Gastrocnemius medialis (tissue), 4 donors: Measurements from ENCODE around the gene AIG1.

Source experiments
- POLR2A ChIP-seq, 2 donors: fragments of 450-650 bp; IDR thresholded peaks; one replicate each; pipeline ENCODE4 v1.6.1; 2017; ENCODE audit warnings: antibody characterized with exemption in 2 of 2, mild to moderate bottlenecking in 2 of 2, moderate library complexity in 2 of 2
- TF ChIP-seq, protein P1 (sequence below), 5 experiments: fragments of 450-650 bp in 3 of 5; fragments of 200-600 bp in 2 of 5; sonication (generic) in 2 of 5; IDR thresholded peaks in 4 of 5; conservative IDR thresholded peaks in 1 of 5; 1 replicate in 4 of 5; 2 replicates in 1 of 5; pipeline ENCODE4 v1.5.1; 2016 to 2019; ENCODE audit warnings: antibody characterized with exemption in 5 of 5, mild to moderate bottlenecking in 3 of 5, moderate library complexity in 3 of 5

GRCh38 chr6:143126574-143126941 is 65.9 kb downstream of the AIG1 start:
- TF ChIP-seq, protein P1, sequence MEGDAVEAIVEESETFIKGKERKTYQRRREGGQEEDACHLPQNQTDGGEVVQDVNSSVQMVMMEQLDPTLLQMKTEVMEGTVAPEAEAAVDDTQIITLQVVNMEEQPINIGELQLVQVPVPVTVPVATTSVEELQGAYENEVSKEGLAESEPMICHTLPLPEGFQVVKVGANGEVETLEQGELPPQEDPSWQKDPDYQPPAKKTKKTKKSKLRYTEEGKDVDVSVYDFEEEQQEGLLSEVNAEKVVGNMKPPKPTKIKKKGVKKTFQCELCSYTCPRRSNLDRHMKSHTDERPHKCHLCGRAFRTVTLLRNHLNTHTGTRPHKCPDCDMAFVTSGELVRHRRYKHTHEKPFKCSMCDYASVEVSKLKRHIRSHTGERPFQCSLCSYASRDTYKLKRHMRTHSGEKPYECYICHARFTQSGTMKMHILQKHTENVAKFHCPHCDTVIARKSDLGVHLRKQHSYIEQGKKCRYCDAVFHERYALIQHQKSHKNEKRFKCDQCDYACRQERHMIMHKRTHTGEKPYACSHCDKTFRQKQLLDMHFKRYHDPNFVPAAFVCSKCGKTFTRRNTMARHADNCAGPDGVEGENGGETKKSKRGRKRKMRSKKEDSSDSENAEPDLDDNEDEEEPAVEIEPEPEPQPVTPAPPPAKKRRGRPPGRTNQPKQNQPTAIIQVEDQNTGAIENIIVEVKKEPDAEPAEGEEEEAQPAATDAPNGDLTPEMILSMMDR (IDR thresholded peaks at IDR 0.05 in 4 of 5, conservative IDR thresholded peaks at IDR 0.05 in 1 of 5): no peak
- TF ChIP-seq POLR2A (IDR thresholded peaks at IDR 0.05): no peak
